Left lung (tissue), 10 donors: Measurements from ENCODE around the gene RRAD. TPM values are rescaled to one million over a fixed set of nuclear protein-coding genes. Genes with fewer than 3 reads are reported as not detected.

ENCODE experiments used
- ATAC-seq: fragments of 200-7000 bp; cut with Tn5 transposase; one replicate; pipeline ENCODE4 v1.9.1; 2020; ENCODE audit warnings: moderate library complexity
- DNase-seq, 4 donors: peaks; one replicate each; pipeline ENCODE4 v3.0.0-alpha.2; 2013 to 2020
- H3K27ac ChIP-seq, 2 donors: fragments of 200-600 bp; sonication (generic) in 1 of 2; one replicate each; pipeline versions ENCODE4 v1.5.0 to v1.8.0; 2020 to 2021
- H3K27me3 ChIP-seq, 2 donors: fragments of 200-600 bp; sonication (generic) in 1 of 2; one replicate each; pipeline versions ENCODE4 v1.5.0 to v1.8.0; 2020 to 2021
- H3K36me3 ChIP-seq, 2 donors: fragments of 200-600 bp; sonication (generic) in 1 of 2; one replicate each; pipeline versions ENCODE4 v1.5.0 to v1.8.0; 2020 to 2021
- H3K4me1 ChIP-seq, 2 donors: fragments of 200-600 bp; one replicate each; pipeline ENCODE4 v1.8.0; 2021
- H3K4me3 ChIP-seq, 2 donors: fragments of 200-600 bp; sonication (generic) in 1 of 2; one replicate each; pipeline versions ENCODE4 v1.5.0 to v1.8.0; 2020 to 2021; ENCODE audit warnings: mild to moderate bottlenecking in 1 of 2
- H3K9me3 ChIP-seq, 2 donors: fragments of 200-600 bp; sonication (generic) in 1 of 2; one replicate each; pipeline versions ENCODE4 v1.5.0 to v1.8.0; 2020 to 2021
- CTCF ChIP-seq, 2 donors: fragments of 200-600 bp; sonication (generic) in 1 of 2; IDR thresholded peaks; one replicate each; pipeline versions ENCODE4 v1.5.0 to v1.8.0; 2021; ENCODE audit warnings: antibody characterized with exemption in 2 of 2
- intact Hi-C, 2 donors: fragments of 100-400 bp; cut with DNase I; formaldehyde crosslinking; loops; one replicate each; pipeline versions ENCODE4 v1.11.2 to v1.14.2; 2022
- polyA plus RNA-seq, 6 donors: library from polyadenylated mRNA; unstranded; fragments of 120-200 nt; gene quantifications; one replicate each; pipeline ENCODE4 v1.2.1, GENCODE V29; 2013; ENCODE audit not compliant: insufficient read length in 6 of 6
- total RNA-seq, 2 donors: library from RNA; stranded (reverse); fragmentation: NEBNext Ultra II Directional; extraction: Animal tissue kit (Norgen Biotek cat#: 25700); gene quantifications; one replicate each; pipeline ENCODE4 v1.2.1, GENCODE V29; 2021
- donor health status: DM: no; HTN: yes; CAD: no.
- donor health status: DM: no; HTN: no; CAD: no.

RRAD gene
- total and polyA plus RNA-seq, 8 donors = 8.1 to 31.8 (median 9.0) TPM

GRCh38 chr16:66953462-66954096 lies 28.2 kb upstream of the RRAD start:
- TF ChIP-seq CTCF (IDR thresholded peaks at IDR 0.05) = no peak
- no peak overlapping the region for H3K27ac ChIP-seq
- ATAC-seq (no peak), DNase-seq (peak in 1 of 4 donors; percentile 17)
- H3K36me3 ChIP-seq = no peaks in the 10 kb centered on the region
- intact Hi-C loops = no loop called here
- H3K9me3 ChIP-seq = no peaks in the 10 kb centered on the region
- H3K27me3 ChIP-seq = peaks cover 8 to 41% of the 10 kb centered on the region in 2 donors
- H3K4me3 ChIP-seq = no peak overlapping the region
- H3K4me1 ChIP-seq = peaks cover 2 to 6% of the 10 kb centered on the region in 2 donors

GRCh38 chr16:66952430-66953110 lies 27.2 kb upstream of the RRAD start:
- ATAC-seq = no peak
- H3K27me3 ChIP-seq = peaks cover 9 to 52% of the 10 kb centered on the region in 2 donors
- no peak overlapping the region for H3K27ac ChIP-seq
- DNase-seq = peak in 1 of 4 donors; percentile 29
- intact Hi-C loops = no loop called here
- H3K9me3 ChIP-seq = no peaks in the 10 kb centered on the region
- peaks cover 5 to 15% of the 10 kb centered on the region in 2 donors for H3K4me1 ChIP-seq
- TF ChIP-seq CTCF (IDR thresholded peaks at IDR 0.05) = no peak
- no peaks in the 10 kb centered on the region for H3K36me3 ChIP-seq
- no peak overlapping the region for H3K4me3 ChIP-seq

DNA sequence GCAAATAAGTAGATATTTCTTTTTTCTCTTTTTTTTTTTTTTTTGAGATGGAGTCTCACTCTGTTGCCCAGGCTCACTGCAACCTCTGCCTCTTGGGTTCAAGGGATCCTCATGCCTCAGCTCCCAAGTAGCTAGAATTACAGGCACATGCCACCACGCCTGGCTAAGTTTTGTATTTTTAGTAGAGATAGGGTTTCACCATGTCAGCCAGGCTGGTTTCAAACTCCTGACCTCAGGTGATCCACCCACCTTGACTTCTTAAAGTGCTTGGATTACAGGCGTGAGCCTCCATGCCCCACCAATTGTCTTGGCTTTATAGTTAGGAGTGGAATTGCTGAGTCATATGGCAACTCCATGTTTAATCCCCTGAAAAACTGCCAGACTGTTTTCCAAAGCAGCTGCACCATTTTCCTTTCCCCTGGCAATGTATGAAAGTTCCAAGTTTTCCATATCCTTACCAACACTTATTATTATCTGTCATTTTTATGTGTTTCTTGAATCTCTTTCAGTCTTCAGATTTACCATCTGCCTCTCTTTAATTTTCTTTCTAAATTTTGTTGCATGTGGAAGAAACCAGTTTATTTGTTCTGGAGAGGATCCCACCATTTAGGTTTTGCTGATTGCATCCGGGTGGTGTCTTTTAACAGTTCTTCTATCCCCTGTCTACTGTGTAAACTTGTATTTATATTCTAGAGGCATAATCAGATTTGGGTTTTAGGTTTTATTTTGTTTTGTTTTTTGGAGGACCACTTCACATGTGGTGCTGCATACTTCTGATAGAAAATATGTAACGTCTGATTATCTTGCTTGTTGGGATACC lies 25.8 kb upstream of the RRAD start:
- Histone ChIP-seq H3K27me3 (peaks cover 9 to 52% of the 10 kb centered on the region in 2 donors), H3K27ac (no peak overlapping the region), H3K4me1 (peaks cover 5 to 22% of the 10 kb centered on the region in 2 donors), H3K4me3 (no peak overlapping the region), H3K9me3 (no peaks in the 10 kb centered on the region), H3K36me3 (no peaks in the 10 kb centered on the region)
- TF ChIP-seq CTCF (IDR thresholded peaks at IDR 0.05) = no peak
- no peak for ATAC-seq
- no peak for DNase-seq
- intact Hi-C loops = no loop called here

DNA sequence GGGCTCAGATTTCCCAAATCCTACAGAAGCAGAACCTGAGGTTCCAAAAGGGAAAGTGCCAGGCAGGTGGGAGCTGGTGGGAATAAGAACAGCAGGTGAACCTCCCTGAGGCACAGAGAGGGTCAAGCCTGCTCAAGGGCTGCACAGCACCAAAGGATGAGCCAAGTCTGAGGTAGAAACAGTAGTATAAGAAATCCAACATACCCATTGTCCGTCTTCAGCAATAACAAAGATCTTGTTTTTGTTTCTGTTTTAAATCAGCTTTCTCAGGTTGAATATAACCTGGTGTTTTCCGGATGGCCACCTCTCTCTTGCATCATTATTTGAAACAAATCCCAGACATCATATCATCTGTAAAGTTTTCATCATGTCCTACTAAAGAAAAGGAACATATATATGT lies 25.1 kb upstream of the RRAD start:
- H3K27me3 ChIP-seq = peaks cover 9 to 52% of the 10 kb centered on the region in 2 donors
- peaks cover 5 to 22% of the 10 kb centered on the region in 2 donors for H3K4me1 ChIP-seq
- DNase-seq (no peak), ATAC-seq (no peak)
- no peaks in the 10 kb centered on the region for H3K36me3 ChIP-seq
- no peak for TF ChIP-seq CTCF (IDR thresholded peaks at IDR 0.05)
- intact Hi-C loops = no loop called here
- H3K4me3 ChIP-seq = no peak overlapping the region
- no peaks in the 10 kb centered on the region for H3K9me3 ChIP-seq
- no peak overlapping the region for H3K27ac ChIP-seq

- Histone ChIP-seq H3K4me1 (peaks cover 5 to 22% of the 10 kb centered on the region in 2 donors), H3K4me3 (no peak overlapping the region), H3K27ac (no peak overlapping the region), H3K36me3 (no peaks in the 10 kb centered on the region), H3K27me3 (peaks cover 9 to 52% of the 10 kb centered on the region in 2 donors), H3K9me3 (no peaks in the 10 kb centered on the region)
- no peak for DNase-seq
- ATAC-seq = no peak
- intact Hi-C loops = no loop called here
- no peak for TF ChIP-seq CTCF (IDR thresholded peaks at IDR 0.05)
Observed at GRCh38 chr16:66949472-66949871, 24.1 kb upstream of the RRAD start.
